Muscle of leg (tissue), 11 donors: ENCODE data around the gene SLC32A1. TPM values are rescaled to one million over a fixed set of nuclear protein-coding genes. Genes with fewer than 3 reads are reported as not detected.

Source experiments
- DNase-seq: peaks from one replicate; pipeline ENCODE4 v3.0.0; 2013
- H3K27ac ChIP-seq: one replicate; pipeline ENCODE4 v1.5.1; 2013; ENCODE audit warnings: mild to moderate bottlenecking, low read length, control low read depth
- H3K27me3 ChIP-seq: one replicate; pipeline ENCODE4 v1.6.1; 2013; ENCODE audit warnings: low read length; ENCODE audit not compliant: control insufficient read depth, insufficient read depth
- H3K36me3 ChIP-seq: one replicate; pipeline ENCODE4 v1.6.1; 2013; ENCODE audit warnings: low read length; ENCODE audit not compliant: control insufficient read depth, insufficient read depth
- H3K4me1 ChIP-seq: one replicate; pipeline ENCODE4 v1.6.1; 2013; ENCODE audit warnings: low read length; ENCODE audit not compliant: control insufficient read depth, insufficient read depth
- H3K4me3 ChIP-seq: one replicate; pipeline ENCODE4 v1.5.1; 2013; ENCODE audit warnings: low read length, control low read depth
- H3K9me3 ChIP-seq: replicated peaks from 2 replicates; pipeline ENCODE4 v1.6.1; 2013; ENCODE audit warnings: low read depth, low read length; ENCODE audit not compliant: control insufficient read depth
- WGBS: methylation state at CpG from one replicate; pipeline ENCODE4 v1.1.5; 2013; ENCODE audit warnings: missing lambda C conversion rate; ENCODE audit not compliant: insufficient coverage; 5-methylcytosine and 5-hydroxymethylcytosine counted together
- polyA plus RNA-seq, 8 donors: library from polyadenylated mRNA; unstranded; fragments of 120-200 nt; gene quantifications; one replicate each; pipeline versions ENCODE4 v1.2.1 to v1.2.3, GENCODE V29; 2013; ENCODE audit warnings: inconsistent platforms in 1 of 8, low replicate concordance in 1 of 8; ENCODE audit not compliant: insufficient read length in 8 of 8, insufficient read depth in 1 of 8
- total RNA-seq: library from RNA; stranded (reverse); fragments of 120-200 nt; gene quantifications from one replicate; pipeline ENCODE4 v1.2.4, GENCODE V29; 2013

The SLC32A1 gene
- total and polyA plus RNA-seq, 9 donors, result 0.04 to 0.05 TPM; not detected in 7

DNA sequence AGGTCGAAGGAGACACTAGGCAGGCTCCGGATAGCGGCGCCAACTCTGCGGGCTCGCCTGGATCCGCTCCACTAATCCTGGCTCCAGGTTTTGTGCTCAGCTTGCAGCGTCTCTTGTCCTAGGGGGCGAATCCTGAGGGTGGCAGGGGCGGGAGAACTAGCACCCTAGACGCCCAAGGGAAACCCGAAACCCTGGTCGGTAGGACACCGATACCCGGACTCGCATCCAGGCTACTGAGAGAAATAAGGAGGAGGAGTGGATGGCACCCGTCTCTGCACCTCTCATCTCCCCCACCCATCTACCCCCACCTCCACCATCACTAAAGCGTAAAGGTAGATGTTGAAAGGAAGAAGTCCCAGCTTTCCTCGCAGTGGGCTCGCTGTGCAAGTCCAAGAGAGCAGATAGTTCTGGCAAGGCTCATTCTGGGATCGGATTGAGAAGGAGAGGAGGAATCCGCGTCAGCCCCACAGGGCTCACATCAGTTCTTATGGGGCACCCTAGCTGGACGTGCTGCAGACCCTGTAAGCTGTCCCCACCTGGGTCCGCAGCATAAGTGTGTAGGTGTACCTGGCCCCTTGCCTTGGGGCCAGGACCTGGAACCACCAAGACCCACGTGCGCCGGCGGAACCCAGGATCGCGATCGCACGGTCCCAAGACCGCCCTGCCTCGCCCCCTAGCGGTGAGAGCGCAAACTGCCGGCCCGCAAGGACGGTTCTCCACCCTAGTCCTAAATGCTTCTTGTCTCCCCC is 6.9 kb downstream of the SLC32A1 start:
- 0% methylated on average over 29 of the region's 40 CpGs for WGBS
- no peaks in the 10 kb centered on the region for H3K9me3 ChIP-seq
- no peaks in the 10 kb centered on the region for H3K36me3 ChIP-seq
- H3K4me3 ChIP-seq, result peak overlapping the region; percentile 24
- peaks cover 47% of the 10 kb centered on the region for H3K4me1 ChIP-seq
- peaks cover 83% of the 10 kb centered on the region for H3K27me3 ChIP-seq
- H3K27ac ChIP-seq, result no peak overlapping the region
- DNase-seq, result peak; percentile 45

DNA sequence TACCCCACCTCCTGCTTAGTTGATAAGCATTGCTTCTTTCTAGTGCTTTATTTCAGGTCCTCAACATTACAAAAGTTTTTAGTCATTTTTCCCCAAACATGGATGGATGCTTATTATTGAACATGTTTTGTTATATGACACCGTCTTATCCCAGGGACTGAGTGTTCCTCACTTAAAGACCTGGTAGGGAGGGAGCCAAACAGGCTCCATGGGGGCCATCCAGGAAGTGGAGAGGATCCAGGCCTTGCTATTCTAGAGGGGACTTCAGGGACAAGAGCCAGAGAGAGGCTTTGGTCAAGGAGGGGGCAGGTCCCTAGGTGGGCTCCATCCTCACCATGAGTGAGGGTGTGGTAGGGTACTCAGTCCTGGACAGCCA is 7.4 kb downstream of the SLC32A1 start:
- Histone ChIP-seq H3K27me3 (peaks cover 78% of the 10 kb centered on the region), H3K27ac (no peak overlapping the region), H3K4me1 (peaks cover 46% of the 10 kb centered on the region), H3K4me3 (no peak overlapping the region), H3K9me3 (no peaks in the 10 kb centered on the region), H3K36me3 (no peaks in the 10 kb centered on the region)
- DNase-seq, result no peak
- WGBS, result 40% methylated on average over 1 of the region's 1 CpG

DNA sequence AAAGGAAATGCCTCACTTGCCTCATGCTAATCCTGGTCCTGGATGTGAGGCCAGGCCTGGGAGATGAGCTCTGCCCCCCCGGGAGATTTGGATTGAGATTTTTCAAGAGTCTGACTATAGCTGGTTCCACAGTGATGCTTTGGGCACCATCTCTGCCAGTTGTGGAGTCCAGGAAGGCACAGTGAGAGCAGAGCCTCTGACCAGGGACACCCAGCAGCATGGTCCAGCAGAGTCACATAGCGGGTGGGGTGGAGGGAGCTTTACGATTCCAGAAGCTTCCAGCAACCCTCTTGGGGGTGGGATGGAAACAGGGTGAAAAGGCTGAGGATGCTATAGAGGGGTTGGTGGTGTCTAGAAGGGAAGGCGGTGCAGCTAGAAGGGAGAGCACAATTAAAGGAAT is 8.7 kb downstream of the SLC32A1 start:
- no peaks in the 10 kb centered on the region for H3K36me3 ChIP-seq
- peaks cover 65% of the 10 kb centered on the region for H3K27me3 ChIP-seq
- H3K9me3 ChIP-seq, result no peaks in the 10 kb centered on the region

DNA sequence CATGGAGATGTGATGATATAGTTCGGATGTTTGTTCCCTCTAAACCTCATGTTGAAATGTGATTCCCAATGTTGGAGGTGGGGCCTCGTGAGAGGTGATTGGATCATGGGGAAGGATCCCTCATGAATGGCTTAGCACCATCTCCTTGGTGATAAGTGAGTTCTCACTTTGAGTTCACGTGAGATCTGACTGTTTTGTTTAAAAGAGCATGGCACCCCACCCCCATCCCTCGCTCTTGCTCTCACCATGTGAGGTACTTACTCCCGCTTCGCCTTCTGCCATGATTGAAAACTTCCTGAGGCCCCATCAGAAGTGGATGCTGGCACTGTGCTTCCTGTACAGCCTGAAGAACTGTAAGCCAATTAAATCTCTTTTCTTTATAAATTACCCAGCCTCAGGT is 10.9 kb downstream of the SLC32A1 start:
- Histone ChIP-seq H3K36me3 (no peaks in the 10 kb centered on the region), H3K27ac (no peak overlapping the region), H3K9me3 (no peaks in the 10 kb centered on the region), H3K4me3 (no peak overlapping the region), H3K4me1 (peaks cover 16% of the 10 kb centered on the region), H3K27me3 (peaks cover 47% of the 10 kb centered on the region)
- no peak for DNase-seq
- 46% methylated on average over 5 of the region's 6 CpGs for WGBS

More for the DNA sequence above, 8.7 kb downstream of the SLC32A1 start:
- 71% methylated on average over 3 of the region's 4 CpGs for WGBS
- Histone ChIP-seq H3K4me3 (no peak overlapping the region), H3K4me1 (peaks cover 37% of the 10 kb centered on the region), H3K27ac (no peak overlapping the region)
- no peak for DNase-seq

DNA sequence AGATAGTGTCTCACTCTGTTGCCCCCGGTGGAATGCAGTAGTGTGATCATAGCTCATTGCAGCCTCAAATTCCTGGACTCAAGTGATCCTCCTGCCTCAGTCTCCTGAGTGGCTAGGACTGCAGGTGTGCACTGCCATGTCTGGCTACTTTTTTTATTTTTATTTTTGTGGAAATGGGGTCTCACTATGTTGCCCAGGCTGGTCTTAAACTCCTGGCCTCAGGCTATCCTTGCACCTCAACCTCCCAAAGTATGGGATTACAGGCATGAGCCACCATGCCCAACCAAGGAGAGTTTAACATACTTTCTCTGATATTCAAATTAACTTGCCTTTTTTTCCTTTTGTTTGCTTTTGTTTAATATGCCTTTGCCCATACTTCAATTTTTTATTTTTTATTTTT is 13.6 kb downstream of the SLC32A1 start:
- Histone ChIP-seq H3K36me3 (no peaks in the 10 kb centered on the region), H3K27me3 (peaks cover 29% of the 10 kb centered on the region), H3K27ac (no peak overlapping the region), H3K4me1 (no peaks in the 10 kb centered on the region), H3K4me3 (no peak overlapping the region), H3K9me3 (no peaks in the 10 kb centered on the region)
- DNase-seq, result no peak
- WGBS, result no CpG with 5 or more reads among the region's 1 CpG

DNA sequence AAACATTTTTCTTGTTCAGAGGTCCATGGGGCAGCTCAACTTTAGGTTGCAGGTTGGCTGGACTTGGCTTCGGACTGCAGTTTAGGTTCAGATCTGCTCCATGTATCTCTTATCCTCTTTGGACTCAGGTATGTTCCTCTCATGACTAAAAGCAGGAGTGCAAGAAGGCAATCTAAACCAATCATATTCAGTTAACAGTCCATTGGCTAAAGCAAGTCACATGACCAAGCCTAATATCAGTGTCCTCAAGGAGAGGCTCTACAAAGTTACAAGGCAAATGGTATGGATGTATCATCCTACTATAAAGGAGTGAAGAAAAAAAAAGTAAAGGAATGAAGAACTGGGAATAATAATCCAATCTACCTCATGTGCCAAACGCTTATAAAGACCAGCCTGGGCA is 21.5 kb downstream of the SLC32A1 start:
- H3K9me3 ChIP-seq, result no peaks in the 10 kb centered on the region
- peaks cover 4% of the 10 kb centered on the region for H3K36me3 ChIP-seq
- H3K27me3 ChIP-seq, result peaks cover 6% of the 10 kb centered on the region
- H3K4me1 ChIP-seq, result peaks cover 11% of the 10 kb centered on the region
- no peak for DNase-seq
- WGBS, result no CpG with 5 or more reads among the region's 2 CpGs
- no peak overlapping the region for H3K27ac ChIP-seq
- no peak overlapping the region for H3K4me3 ChIP-seq

DNA sequence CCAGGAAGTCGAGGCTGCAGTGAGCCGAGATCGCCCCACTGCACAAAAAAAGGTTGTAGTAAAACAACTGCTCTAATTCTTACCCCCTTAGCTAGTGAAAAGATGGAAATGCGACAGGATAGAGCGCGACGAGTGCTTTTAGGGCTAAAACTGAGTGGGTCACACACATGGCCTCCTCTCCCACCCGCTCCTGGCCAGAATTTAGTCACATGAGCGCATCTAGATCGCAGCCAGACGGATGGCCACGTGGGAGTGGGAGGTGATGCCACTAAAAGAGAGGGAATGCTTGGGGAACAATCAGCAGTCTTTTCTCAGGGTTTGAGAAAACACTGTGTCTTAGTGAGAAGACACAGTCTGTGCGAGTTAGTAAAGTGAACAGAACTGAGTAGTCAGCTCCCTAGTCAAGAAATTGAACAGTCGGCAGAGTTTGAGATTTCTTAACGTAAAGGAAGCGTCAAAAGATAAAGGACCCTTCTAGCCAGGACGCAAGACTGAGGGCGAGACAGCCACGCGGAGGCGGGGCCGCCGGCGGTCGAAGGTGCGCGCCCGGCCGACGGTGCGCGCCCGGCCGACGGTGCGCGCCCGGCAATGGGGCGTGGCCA is 23.3 kb downstream of the SLC32A1 start:
- DNase-seq, result no peak
- H3K27ac ChIP-seq, result peak overlapping the region; percentile 76
- peak overlapping the region; percentile 48 for H3K4me3 ChIP-seq
- H3K27me3 ChIP-seq, result no peaks in the 10 kb centered on the region
- peaks cover 7% of the 10 kb centered on the region for H3K36me3 ChIP-seq
- H3K4me1 ChIP-seq, result peaks cover 11% of the 10 kb centered on the region
- no peaks in the 10 kb centered on the region for H3K9me3 ChIP-seq
- WGBS, result 4% methylated on average over 30 of the region's 39 CpGs

DNA sequence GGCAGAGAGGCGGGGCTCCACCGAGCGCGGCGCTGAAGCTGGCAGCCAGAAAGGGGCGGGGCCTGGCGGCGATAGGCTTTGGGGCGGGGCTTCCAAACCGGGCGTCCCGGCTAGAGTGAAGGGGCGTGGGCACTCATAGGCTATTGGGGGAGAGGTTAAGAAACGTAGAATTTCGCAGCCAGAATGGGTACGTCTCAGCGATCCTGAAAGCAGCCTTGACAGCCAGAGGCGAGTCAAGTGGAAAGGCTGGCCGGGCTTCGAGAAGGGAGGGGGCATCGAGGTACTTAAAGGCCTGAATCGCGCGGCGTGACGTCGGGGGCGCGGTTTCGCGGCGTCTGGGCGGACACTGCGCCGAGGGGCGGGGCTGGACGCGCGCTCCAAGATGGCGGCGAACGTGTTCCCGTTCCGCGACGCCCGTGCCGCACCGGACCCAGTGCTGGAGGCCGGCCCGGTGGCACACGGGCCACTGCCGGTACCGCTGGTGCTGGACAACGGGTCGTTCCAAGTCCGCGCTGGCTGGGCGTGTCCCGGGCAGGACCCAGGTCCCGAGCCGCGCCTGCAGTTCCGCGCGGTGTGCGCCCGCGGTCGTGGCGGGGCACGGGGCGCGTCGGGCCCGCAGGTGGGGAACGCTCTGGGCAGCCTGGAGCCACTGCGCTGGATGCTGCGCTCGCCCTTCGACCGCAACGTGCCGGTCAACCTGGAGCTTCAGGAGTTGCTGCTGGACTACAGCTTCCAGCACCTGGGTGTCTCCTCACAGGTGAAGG is 24.0 kb downstream of the SLC32A1 start, which contains the start of gene ACTR5:
Gene ACTR5 (plus strand): TSS at position 364 of the 764 bp plus-strand sequence. CDS start 19 bp downstream, at position 383.
- Histone ChIP-seq H3K4me3 (peak within 1 kb of the TSS; percentile 80), H3K27ac (peak within 1 kb of the TSS; percentile 97), H3K9me3 (no peaks in the 10 kb centered on the region), H3K27me3 (no peaks in the 10 kb centered on the region), H3K4me1 (peaks cover 11% of the 10 kb centered on the region), H3K36me3 (peaks cover 9% of the 10 kb centered on the region)
- under 1% methylated on average over 84 of the region's 84 CpGs for WGBS
- DNase-seq, result peak; percentile 95

DNA sequence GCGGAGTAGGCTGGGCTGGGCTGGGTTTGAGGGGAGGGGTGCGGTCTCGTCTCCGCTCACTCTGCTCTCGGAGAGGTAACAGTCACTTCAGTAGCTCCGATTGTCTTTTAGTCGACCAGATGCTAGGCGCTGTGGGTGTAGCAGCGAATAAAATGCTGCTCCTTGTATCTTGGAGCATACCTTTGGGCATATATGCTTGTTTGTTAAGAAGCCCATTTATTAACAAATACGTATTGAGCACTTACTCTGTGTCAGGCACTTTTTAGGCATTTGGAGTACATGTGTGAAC is 24.5 kb downstream of the SLC32A1 start:
- H3K4me3 ChIP-seq, result peak overlapping the region; percentile 80
- H3K4me1 ChIP-seq, result peaks cover 11% of the 10 kb centered on the region
- peak overlapping the region; percentile 0 for H3K27ac ChIP-seq
- no peak for DNase-seq
- H3K9me3 ChIP-seq, result no peaks in the 10 kb centered on the region
- H3K27me3 ChIP-seq, result no peaks in the 10 kb centered on the region
- 3% methylated on average over 5 of the region's 10 CpGs for WGBS
- H3K36me3 ChIP-seq, result peaks cover 9% of the 10 kb centered on the region

DNA sequence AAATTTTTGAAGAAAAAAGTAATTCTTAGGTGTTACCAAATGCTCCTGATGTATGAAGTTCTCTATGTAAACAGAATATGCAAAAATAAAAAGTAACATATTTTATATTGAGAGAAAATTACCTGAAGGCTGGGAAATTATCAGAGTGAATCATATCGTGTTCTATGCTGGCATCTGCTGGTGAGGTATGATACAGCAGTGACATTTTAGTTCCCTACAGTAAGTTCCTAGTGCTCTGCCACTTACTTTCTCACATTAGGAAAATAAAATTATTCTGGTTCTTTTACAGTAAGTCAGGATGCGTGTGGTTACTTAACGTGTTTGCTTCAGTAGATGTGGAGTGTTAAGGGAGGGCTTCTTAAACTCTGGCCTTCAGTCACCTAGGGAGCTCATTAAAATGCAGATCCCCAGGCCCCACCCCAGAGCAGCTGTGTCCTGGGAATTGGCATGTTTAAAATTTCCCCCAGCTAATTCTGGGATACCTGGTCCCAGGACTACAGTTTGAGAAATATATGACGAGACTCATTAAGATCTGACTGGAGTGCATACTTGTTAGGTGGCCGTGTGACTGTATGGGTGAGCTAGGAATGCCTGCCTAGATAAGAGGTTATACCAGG is 27.2 kb downstream of the SLC32A1 start:
- H3K9me3 ChIP-seq, result no peaks in the 10 kb centered on the region
- 83% methylated on average over 1 of the region's 5 CpGs for WGBS
- peaks cover 13% of the 10 kb centered on the region for H3K4me1 ChIP-seq
- H3K27me3 ChIP-seq, result no peaks in the 10 kb centered on the region
- H3K4me3 ChIP-seq, result no peak overlapping the region
- H3K36me3 ChIP-seq, result peaks cover 25% of the 10 kb centered on the region
- no peak for DNase-seq
- no peak overlapping the region for H3K27ac ChIP-seq
